Astrocyte (in vitro differentiated cells and primary cell): ENCODE data around the gene CUL2. TPM values are rescaled to one million over a fixed set of nuclear protein-coding genes. Genes with fewer than 3 reads are reported as not detected.

Experiments used
- DNase-seq: peaks from one replicate; pipeline ENCODE4 v3.0.0-alpha.2; 2010; ENCODE audit warnings: low read depth
- FAIRE-seq: peaks from 2 replicates; lab custom pipeline; 2011; peaks lifted over from hg19 to GRCh38; lab: Jason Lieb, UNC
- H2AFZ ChIP-seq: 2 replicates; pipeline ENCODE4 v1.6.0; 2012; ENCODE audit warnings: low read depth, low read length, inconsistent platforms
- H3K27ac ChIP-seq: 2 replicates; pipeline ENCODE4 v1.5.1; 2011; ENCODE audit warnings: low read depth, low read length, inconsistent platforms
- H3K27me3 ChIP-seq: 2 replicates; pipeline ENCODE4 v1.6.0; 2011; ENCODE audit warnings: low read length, inconsistent platforms; ENCODE audit not compliant: insufficient read depth
- H3K36me3 ChIP-seq: 2 replicates; pipeline ENCODE4 v1.5.1; 2011; ENCODE audit warnings: low read length, inconsistent platforms; ENCODE audit not compliant: insufficient read depth
- H3K4me1 ChIP-seq: 2 replicates; pipeline ENCODE4 v1.5.1; 2011; ENCODE audit warnings: low read length, inconsistent platforms; ENCODE audit not compliant: insufficient read depth
- H3K4me2 ChIP-seq: 2 replicates; pipeline ENCODE4 v1.6.0; 2012; ENCODE audit warnings: low read length, inconsistent platforms
- H3K4me3 ChIP-seq: 2 replicates; pipeline ENCODE4 v1.5.1; 2011; ENCODE audit warnings: low read depth, mild to moderate bottlenecking, low read length, inconsistent platforms; ENCODE audit not compliant: insufficient read depth
- H3K79me2 ChIP-seq: 2 replicates; pipeline ENCODE4 v1.6.0; 2012; ENCODE audit warnings: mild to moderate bottlenecking, low read length, inconsistent platforms; ENCODE audit not compliant: insufficient read depth
- H3K9ac ChIP-seq: 2 replicates; pipeline ENCODE4 v1.6.0; 2012; ENCODE audit warnings: mild to moderate bottlenecking, low read length, inconsistent platforms
- H3K9me3 ChIP-seq: 2 replicates; pipeline ENCODE4 v1.5.1; 2012; ENCODE audit warnings: low read depth, mild to moderate bottlenecking, low read length, inconsistent platforms; ENCODE audit not compliant: insufficient read depth
- H4K20me1 ChIP-seq: 2 replicates; pipeline ENCODE4 v1.6.0; 2012; ENCODE audit warnings: low read length, inconsistent platforms; ENCODE audit not compliant: insufficient read depth
- H3K27ac Mint-ChIP-seq: one replicate; pipeline ENCODE4 v1.8.0; 2021; ENCODE audit warnings: mild to moderate bottlenecking, mixed read lengths; ENCODE audit not compliant: unreplicated experiment
- H3K27me3 Mint-ChIP-seq: one replicate; pipeline ENCODE4 v1.8.0; 2021; ENCODE audit warnings: low read depth, mixed read lengths; ENCODE audit not compliant: unreplicated experiment
- H3K36me3 Mint-ChIP-seq: one replicate; pipeline ENCODE4 v1.8.0; 2021; ENCODE audit warnings: low read depth, mixed read lengths; ENCODE audit not compliant: unreplicated experiment
- H3K4me1 Mint-ChIP-seq: one replicate; pipeline ENCODE4 v1.8.0; 2021; ENCODE audit warnings: low read depth, mixed read lengths; ENCODE audit not compliant: unreplicated experiment
- H3K4me3 Mint-ChIP-seq: one replicate; pipeline ENCODE4 v1.8.0; 2021; ENCODE audit warnings: mild to moderate bottlenecking, moderate library complexity, mixed read lengths; ENCODE audit not compliant: unreplicated experiment
- H3K9me3 Mint-ChIP-seq: one replicate; pipeline ENCODE4 v1.8.0; 2021; ENCODE audit warnings: mild to moderate bottlenecking, mixed read lengths; ENCODE audit not compliant: unreplicated experiment
- EZH2 ChIP-seq: IDR thresholded peaks from 2 replicates; pipeline ENCODE4 v1.6.1; 2012; ENCODE audit warnings: mild to moderate bottlenecking, low read length, inconsistent platforms; ENCODE audit not compliant: insufficient read depth
- total RNA-seq: library from RNA; stranded (reverse); gene quantifications from 2 replicates; pipeline ENCODE4 v1.2.1, GENCODE V29; 2021
- TF ChIP-seq, protein P1 (sequence below): IDR thresholded peaks from 2 replicates; pipeline ENCODE4 v1.5.1; 2011; ENCODE audit warnings: low read depth, mild to moderate bottlenecking, inconsistent platforms, low read length, moderate library complexity; ENCODE audit not compliant: insufficient read depth

The CUL2 gene
- total RNA-seq, 1 donor from 2014 or later = 48.0 TPM

DNA sequence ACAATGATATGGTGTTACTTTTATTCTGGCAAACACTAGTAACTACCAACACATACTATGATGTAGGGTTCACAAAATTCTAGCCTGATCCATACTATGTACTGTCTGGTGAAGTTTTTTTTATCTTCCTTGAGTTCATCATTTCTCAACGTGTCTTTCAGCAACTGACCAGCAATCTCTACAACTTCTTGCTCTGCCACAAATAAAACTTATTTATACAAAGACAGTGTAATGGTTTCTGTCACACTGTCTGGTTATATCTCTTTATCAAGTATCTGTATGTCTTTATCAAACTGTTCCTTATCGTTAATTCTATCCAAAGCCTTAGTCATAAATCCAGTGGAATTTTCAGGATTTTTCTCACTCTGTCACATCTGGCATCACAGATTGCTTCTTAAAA lies 69.7 kb downstream of the CUL2 start:
- Histone ChIP-seq H3K9ac (no peak overlapping the region), H3K4me3 (no peak overlapping the region), H4K20me1 (peaks cover 4% of the 10 kb centered on the region), H3K4me1 (no peaks in the 10 kb centered on the region), H3K27me3 (no peaks in the 10 kb centered on the region), H2AFZ (no peak overlapping the region), H3K79me2 (no peaks in the 10 kb centered on the region), H3K4me2 (no peak overlapping the region), H3K27ac (no peak overlapping the region), H3K9me3 (no peaks in the 10 kb centered on the region), H3K36me3 (peaks cover 20% of the 10 kb centered on the region)
- TF ChIP-seq, protein P1, sequence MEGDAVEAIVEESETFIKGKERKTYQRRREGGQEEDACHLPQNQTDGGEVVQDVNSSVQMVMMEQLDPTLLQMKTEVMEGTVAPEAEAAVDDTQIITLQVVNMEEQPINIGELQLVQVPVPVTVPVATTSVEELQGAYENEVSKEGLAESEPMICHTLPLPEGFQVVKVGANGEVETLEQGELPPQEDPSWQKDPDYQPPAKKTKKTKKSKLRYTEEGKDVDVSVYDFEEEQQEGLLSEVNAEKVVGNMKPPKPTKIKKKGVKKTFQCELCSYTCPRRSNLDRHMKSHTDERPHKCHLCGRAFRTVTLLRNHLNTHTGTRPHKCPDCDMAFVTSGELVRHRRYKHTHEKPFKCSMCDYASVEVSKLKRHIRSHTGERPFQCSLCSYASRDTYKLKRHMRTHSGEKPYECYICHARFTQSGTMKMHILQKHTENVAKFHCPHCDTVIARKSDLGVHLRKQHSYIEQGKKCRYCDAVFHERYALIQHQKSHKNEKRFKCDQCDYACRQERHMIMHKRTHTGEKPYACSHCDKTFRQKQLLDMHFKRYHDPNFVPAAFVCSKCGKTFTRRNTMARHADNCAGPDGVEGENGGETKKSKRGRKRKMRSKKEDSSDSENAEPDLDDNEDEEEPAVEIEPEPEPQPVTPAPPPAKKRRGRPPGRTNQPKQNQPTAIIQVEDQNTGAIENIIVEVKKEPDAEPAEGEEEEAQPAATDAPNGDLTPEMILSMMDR = no peak
- no peak for TF ChIP-seq EZH2
- H3K9me3 Mint-ChIP-seq = no peaks in the 10 kb centered on the region
- peaks cover 2% of the 10 kb centered on the region for H3K36me3 Mint-ChIP-seq
- H3K4me3 Mint-ChIP-seq = no peak overlapping the region
- DNase-seq (no peak), FAIRE-seq (no peak)
- H3K27me3 Mint-ChIP-seq = no peaks in the 10 kb centered on the region
- H3K4me1 Mint-ChIP-seq = no peaks in the 10 kb centered on the region
- H3K27ac Mint-ChIP-seq = no peak overlapping the region

DNA sequence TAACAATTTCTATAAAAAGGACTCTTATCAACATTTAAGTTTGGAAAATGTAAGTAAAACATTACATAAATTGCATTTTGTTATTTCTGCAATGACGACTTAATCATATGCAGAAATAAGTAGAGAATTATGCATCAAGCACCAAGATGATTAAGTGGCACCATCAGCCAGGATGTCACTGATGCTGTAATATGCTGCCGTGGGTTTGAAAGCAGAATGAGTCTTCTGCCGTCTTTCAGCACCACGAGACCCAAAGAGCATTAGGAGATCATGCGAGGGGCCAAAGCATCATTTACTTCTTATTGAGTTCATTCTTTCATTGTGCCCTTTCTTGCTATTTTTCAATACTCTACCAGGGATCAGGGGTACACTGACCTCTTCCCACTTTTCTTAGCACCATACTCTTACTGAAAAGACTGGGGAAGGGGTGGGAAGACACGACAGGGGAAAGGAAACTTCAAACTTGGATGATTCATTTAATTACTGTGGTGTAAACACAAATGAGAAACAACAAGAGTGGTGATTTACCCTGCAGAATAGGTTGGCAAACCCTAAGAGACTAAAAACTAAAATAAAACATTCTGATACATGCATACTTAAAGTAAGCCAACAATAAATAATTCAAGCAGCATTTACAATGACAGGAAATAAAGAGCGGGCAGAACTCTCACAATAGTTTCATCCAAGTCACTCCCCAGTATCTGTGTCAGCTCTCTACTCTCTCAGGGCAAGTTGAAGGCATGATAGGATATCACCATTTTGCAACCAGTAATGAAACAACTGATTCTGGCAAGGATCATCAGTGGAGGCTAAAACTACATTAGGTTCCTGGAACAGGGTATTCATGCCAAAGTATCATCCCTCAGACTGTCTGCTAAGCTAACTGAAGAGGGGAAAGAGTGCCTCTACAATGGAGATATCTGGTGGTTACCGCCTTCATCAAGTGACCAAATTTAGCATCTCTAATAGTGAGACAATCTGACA lies 70.8 kb downstream of the CUL2 start:
- TF ChIP-seq, protein P1 = no peak
- TF ChIP-seq EZH2 = no peak
- no peak overlapping the region for H3K4me2 ChIP-seq
- H3K36me3 ChIP-seq = peaks cover 14% of the 10 kb centered on the region
- no peak overlapping the region for H2AFZ ChIP-seq
- no peaks in the 10 kb centered on the region for H3K27me3 Mint-ChIP-seq
- H3K9me3 Mint-ChIP-seq = no peaks in the 10 kb centered on the region
- no peaks in the 10 kb centered on the region for H3K27me3 ChIP-seq
- FAIRE-seq (no peak), DNase-seq (no peak)
- no peaks in the 10 kb centered on the region for H3K9me3 ChIP-seq
- no peak overlapping the region for H3K9ac ChIP-seq
- H3K27ac Mint-ChIP-seq = no peak overlapping the region
- H3K4me3 ChIP-seq = no peak overlapping the region
- H3K4me3 Mint-ChIP-seq = no peak overlapping the region
- H3K4me1 Mint-ChIP-seq = no peaks in the 10 kb centered on the region
- H3K79me2 ChIP-seq = no peaks in the 10 kb centered on the region
- no peak overlapping the region for H3K27ac ChIP-seq
- no peaks in the 10 kb centered on the region for H3K36me3 Mint-ChIP-seq
- no peaks in the 10 kb centered on the region for H3K4me1 ChIP-seq
- peaks cover 4% of the 10 kb centered on the region for H4K20me1 ChIP-seq

DNA sequence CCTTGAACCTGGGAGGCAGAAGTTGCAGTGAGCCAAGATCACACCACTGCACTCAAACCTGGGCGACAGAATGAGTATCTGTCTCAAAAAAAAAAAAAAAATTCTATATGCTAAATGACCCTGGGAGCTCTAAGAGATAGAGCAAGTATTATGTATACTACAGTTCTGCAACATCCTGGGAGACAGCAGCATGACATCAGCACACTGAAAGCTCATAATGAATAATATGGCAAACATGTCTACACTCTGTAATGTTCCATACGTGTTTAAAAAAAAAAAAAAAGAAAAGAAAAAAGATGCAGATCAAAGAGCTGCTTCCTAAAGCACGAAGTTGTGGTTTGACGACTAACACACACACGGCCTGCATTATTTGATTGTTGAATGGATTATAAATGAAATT lies 72.5 kb downstream of the CUL2 start:
- Histone ChIP-seq H3K36me3 (peaks cover 10% of the 10 kb centered on the region), H3K79me2 (no peaks in the 10 kb centered on the region), H3K9me3 (no peaks in the 10 kb centered on the region), H3K27me3 (no peaks in the 10 kb centered on the region), H3K27ac (no peak overlapping the region), H4K20me1 (peaks cover 4% of the 10 kb centered on the region), H2AFZ (no peak overlapping the region), H3K4me2 (no peak overlapping the region), H3K4me1 (no peaks in the 10 kb centered on the region), H3K9ac (no peak overlapping the region), H3K4me3 (no peak overlapping the region)
- no peak for FAIRE-seq
- TF ChIP-seq, protein P1 = no peak
- no peak for TF ChIP-seq EZH2
- Mint-ChIP-seq H3K4me3 (no peak overlapping the region), H3K27me3 (no peaks in the 10 kb centered on the region), H3K9me3 (no peaks in the 10 kb centered on the region), H3K4me1 (peaks cover 2% of the 10 kb centered on the region), H3K36me3 (no peaks in the 10 kb centered on the region), H3K27ac (no peak overlapping the region)
- no peak for DNase-seq
